NCI-H1105 treated with DMSO at 0.1 percent for 48 hours (cell line): Measurements from ENCODE around the gene UBASH3B.
A peak's percentile ranks its signal among the peaks of the same experiment; 100 is the strongest.

ENCODE experiments used
- DNase-seq: peaks from one replicate; lab custom pipeline; 2025; lab: John Stamatoyannopoulos, UW

UBASH3B gene

DNA sequence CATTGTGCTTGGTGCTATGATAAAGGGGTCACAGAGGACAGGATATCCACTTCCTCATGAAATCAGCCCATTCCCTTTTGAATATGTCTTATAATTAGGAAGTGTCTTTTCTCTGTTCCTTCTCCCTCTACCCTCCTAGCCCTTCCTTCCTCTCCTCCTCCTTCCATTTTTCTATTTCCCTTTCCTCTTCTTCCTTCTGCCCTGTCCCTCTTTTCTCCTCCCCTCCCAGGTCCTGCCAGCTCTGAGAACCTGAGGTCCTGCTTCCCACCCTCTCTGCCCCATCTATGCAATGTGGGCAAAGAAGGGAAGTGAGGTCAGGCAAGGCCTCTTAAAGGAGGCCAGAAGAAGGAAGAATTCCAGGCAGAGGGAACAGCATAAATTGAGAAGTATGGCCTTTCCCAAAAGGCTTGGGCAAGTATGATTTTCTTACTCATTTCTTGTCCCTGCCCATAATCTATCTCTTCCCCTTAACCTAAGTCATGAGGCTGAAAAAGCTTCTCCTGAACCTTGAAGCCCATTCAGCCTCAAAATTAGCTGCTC, 7.7 kb upstream of the UBASH3B start:
- no peak for DNase-seq

DNA sequence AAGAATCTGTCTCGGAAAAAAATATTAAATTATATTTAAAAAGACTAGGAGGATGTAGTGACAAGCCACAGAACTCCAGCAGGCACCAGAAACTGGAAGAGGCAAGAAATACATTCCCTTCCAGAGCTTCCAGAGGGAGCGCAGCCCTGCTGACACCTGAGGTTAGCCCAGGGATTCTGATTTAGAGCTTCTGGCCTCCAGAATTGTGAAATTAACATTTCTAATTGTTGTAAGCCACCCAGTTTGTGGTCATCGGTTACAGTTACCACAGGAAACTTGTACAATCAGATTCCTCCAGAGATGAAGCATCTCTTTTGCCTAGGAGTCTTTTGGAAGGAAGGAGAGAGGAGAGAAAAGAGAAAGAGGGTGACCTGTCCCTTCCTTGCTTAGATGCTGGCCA, 6.4 kb upstream of the UBASH3B start:
- DNase-seq: no peak

DNA sequence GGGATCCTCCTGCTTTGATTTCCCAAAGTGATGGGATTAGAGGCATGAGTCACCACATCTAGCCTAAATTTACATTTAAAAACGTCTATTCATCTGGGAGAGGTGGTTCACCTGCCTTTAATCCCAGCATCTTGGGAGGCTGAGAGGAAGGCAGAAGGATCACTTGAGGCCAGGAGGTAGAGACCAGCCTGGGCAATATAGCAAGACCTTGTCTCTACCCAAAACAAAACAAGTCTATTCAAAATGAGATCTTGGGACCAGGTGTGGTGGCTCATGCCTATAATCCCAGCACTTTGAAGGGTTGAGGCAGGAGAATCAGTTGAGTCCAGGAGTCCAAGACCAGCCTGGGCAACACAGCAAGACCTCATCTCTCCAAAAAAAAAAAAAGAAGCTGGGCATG, 4.9 kb upstream of the UBASH3B start:
- no peak for DNase-seq

DNA sequence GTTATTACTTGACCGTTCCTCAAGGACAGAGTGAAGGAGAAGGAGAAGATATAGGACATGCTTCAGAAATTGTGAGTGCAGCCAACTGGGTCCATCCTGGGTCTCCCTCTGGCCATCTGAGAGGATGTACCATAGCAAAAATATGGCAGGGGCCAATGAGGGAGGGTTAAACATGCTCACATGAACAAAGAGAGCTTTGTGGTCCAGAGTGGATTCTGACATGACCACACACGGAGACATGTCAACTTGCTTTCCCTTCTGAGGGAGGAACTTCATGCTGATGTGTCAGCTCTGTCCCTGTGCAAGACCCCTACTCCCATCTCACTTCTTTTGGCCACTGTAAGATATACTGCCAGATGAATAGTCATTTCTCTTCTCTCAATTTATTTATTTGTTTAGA, 3.0 kb upstream of the UBASH3B start:
- DNase-seq: no peak

DNA sequence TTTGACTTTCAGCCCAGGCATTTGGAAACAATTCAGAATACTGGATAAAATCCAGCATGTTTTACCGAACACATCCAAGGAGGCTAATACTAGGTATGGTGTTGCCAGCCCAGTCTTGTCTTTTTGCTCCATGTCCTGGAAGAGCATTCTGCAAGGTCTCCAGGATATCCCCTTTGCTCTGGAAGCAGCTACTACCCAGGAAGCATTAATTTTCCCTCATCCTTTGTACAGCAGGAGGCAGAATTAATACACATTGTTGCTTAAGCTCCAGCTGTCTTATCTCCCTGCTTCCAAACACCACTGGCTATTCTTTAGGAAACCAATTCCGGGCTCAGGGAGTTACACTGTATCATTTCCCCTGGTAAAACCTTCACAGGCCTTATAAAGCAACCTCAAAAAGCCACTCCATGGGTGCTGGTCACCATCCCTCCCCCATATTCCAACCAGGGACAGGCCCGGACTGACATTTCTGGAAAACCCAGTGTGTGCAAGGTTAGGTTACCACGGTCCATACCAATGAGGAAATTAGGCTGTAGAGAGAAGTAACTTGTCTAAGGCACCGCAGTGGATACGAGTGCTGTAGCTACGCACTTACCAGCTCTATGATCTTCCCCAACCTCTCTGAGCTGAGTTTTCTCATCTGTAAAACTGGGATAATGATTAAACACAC, 1.5 kb upstream of the UBASH3B start:
- no peak for DNase-seq

DNA sequence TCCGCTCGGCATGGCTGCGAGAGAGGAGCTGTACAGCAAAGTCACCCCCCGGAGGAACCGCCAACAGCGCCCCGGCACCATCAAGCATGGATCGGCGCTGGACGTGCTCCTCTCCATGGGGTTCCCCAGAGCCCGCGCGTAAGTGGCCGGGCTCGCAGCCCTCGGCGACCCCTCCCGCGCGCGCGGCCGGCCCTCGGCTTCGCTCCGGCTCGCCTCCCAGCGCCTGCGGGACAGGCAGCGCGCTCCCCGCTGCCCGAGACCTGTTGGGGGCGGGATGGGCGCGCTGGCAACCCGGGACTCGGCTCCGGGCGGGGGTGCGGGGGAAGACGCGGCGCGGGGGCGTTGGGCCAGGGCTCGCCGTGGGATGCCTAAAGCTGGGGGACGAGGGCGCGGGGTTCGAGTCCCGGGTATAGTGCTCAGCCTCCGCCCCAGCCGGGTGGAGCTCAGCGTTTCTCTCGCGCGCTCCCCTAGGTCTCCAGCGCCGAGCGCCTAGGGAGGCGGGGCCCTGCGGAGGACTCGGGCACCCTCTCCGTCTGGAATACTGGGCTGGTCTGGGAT, 630 bp downstream of the UBASH3B start:
- DNase-seq: peak; percentile 48

DNA sequence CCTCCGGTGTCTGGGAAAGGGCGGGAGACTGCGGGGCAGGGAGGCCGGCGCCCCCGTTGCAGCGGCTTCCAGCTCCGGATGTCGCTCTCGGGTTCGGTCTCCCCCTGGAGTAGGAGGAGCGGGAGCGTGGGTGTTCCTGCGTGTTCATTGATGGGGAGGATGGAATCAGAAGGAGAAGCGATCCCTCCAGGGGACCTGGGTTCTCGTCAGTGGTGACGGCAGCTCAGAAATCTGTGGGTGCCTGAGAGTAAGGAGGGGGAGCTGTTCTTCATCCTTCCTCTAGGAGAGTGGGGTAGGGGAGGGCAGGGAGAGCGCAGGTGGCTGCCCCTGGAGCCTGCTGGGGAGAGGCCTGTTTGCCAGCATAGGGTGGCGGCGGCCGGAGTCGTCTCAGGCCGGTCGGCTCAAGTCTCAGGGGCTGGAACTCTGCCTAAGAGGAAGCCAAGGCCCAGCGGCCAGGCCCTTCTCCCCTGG, 1.1 kb downstream of the UBASH3B start:
- peak; percentile 42 for DNase-seq

DNA sequence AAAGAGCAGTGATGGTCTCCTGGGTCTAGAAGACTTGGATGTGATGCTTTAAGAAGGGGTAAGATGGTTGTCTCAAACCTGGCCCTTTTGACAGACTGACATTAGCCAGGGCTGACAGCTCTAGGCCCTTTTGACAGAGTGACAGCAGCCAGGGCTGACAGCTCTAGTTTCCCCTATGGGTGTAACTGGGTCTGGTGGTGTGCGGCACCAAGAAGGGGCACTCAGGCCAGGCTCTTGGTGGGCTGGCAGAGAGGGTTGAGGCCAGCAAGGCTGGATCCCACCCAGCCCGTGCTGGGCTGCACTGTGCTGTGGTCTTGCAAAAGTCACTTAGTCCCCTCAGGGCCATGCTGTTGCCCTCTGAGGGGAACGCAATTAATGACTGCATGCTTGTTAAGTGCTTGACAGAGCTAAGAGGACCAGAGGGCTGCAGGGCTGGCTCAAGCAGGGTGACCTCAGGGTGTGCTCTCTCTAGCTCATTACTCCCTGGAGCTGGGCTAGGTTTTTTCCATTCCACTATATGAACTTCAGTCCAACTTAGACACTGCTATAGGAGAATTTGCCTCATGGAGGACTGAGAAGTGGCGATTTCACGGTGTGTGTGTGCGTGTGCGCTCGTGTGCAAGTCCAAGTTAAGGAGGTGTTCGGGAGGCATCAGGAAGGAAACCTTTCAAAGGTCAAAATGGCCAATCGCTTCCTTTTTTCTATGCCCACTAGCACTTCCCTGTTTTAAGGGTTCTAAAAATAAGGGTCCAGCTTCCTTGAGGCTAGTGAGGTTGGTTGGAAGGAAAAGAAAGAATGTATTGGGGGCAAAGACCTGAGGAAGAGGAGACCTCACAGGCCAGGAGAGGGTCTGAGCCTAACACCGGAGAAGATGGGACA, 4.4 kb downstream of the UBASH3B start:
- DNase-seq: no peak

DNA sequence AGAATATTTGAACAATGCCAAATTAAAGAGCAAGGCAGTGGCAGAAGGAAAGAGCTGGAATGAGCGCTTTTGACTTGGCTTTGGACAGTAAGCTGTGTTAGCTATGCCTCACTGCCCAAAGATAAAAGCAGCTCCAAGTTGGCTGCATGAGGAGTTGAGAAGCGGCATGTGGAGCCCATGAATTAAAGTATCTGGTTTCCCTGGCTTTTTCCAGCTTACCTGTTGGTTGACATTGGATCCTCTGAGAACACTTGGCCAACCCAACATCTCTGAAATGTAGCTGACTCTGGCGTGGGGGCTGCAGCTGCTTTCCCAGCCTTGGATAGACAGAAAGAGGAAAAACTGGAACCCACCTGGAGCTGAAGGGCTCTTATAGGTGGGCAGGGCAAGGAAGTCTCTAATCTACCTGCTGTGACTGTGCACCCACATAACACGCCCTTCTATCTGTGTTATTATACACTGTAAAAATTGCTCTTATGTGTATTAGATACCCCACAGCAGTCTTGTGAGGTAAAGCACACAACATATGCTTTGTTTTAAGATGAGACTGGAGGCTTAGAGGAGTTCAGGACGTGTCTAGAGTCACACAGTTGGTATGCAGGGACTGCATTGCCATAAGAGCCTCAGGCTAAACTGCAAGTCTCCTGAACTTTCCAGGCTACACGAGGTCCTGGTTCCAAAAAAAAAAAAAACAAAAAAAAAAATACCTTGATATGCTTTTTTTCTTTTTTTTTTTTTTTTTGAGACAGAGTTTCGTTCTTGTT, 5.8 kb downstream of the UBASH3B start:
- DNase-seq: peak; percentile 98

DNA sequence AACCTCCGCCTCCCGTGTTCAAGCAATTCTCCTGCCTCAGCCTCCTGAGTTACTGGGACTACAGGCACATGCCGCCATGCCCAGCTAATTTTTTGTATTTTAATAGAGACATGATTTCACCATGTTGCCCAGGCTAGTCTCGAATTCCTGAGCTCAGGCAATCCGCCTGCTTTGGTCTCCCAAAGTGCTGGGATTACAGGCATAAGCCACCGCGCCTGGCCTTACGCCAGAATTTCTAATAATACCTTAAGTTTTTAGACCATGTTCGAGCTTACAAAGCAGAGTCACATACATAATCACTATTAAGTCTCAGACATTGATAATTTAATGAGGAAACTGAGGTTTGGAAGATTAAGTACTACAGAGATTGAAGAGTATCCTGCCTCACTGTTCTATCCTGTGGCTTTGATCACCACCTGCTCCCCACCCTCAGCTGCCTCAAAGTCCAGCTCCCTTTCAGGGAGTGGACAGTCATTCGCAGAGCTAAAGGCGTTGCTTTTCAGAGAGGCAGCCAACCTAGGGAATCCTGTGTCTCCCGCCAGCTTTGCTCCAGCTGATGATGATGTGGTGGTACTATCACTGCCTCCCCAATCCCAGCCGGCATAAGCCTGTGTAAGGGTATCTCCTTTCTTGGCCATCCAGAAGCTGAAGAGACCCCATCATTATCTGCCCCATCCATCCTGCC, 7.7 kb downstream of the UBASH3B start:
- no peak for DNase-seq

DNA sequence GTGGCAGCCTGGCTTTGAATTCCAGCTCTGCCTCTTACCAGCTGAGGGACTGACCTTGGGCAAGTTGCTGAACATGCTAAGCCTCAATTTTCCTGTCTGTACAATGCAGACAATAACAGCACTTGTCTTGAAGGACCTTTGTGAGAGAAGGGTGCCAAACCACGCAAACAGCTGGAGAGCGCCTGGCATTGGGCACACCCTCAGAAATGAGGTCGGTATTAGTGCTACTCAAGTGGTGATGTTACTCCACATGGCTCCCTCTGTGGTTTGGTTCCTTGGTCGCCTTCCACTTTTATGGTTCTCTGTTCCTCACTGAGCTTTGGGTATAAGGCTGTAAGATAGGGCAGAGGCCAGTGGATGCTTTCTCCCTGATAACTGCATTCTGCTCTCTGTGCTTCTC, 8.2 kb downstream of the UBASH3B start:
- DNase-seq: peak; percentile 37

DNA sequence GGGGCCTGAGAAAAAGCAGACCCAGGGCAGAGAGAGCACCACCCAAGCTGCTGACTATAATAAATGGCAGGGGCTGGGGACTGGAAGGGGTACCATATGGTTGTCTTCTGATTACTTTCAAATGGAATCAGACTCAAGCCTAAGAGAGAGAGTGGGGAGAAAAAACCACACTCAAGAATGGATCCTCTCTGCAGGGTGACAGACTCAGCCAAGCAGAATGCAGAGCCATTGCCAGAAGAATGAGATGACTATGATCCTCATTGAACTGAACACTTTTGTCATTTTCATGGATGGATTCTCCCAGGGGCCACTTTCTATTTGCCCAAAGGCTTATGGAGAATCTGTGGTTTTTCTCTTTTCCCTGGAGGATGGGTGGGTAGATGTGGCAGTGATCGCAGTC, 8.7 kb downstream of the UBASH3B start:
- DNase-seq: no peak

DNA sequence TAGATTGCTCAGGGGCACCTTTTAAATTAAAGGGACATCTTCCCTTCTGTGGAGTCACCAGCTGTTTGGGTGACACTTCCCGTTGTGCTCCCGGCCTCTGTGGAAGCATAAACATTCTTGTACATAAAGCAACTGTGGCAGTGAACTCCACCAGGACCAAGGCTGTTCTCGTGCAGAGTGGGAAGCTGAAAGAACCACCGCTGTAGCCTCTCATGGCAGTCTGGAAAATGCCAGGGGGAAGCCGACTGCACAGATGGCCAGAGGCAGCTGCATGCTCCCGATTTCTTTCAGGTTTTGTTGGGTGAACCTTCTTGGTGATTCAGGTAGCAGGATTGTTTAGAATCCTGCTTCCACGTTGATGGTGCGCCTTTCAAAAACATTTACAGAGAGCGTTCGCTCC, 10.3 kb downstream of the UBASH3B start:
- DNase-seq: no peak

DNA sequence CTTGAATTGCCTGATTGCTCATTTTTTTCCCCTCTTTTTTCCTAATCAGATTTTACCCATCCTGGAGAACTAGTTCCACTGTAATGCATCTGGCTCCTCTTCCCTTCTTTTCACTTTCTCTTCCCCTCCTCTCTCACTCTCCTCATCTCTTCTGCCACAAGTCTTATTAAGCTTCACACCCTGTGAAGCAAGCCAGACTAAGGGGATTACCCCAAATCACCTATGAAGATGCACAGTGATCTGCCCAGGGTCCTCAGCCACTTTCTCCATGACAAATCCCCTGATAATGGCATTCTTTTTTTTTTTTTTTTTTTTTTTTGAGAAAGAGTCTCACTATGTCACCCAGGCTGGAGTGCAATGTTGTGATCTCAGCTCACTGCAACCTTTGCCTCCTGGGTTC, 11.2 kb downstream of the UBASH3B start:
- DNase-seq: no peak

DNA sequence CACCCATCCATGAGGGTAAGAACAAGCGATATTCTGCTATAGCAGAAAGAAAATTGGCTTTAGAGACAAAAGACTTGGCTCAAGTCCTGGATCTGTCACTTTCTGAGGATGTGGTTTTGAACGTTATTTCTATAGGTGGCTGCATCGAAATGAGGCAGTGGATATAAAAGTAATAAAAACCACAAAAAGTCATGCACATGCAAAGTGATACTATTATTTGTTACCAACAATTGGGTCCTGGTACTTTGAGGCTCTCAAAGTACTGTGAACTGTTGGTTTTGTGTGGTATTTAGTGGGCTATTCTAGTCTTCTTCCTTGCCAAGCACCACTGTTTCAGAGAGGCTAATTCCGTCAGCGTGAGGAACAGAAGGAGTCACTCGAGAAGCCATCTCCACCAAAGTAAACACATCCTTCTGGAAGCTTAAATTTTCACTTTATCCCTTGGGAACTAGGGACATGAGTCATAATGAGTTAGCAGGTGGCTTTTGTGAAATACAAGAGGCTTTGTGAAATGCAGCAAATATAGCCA, 13.1 kb downstream of the UBASH3B start:
- DNase-seq: no peak

DNA sequence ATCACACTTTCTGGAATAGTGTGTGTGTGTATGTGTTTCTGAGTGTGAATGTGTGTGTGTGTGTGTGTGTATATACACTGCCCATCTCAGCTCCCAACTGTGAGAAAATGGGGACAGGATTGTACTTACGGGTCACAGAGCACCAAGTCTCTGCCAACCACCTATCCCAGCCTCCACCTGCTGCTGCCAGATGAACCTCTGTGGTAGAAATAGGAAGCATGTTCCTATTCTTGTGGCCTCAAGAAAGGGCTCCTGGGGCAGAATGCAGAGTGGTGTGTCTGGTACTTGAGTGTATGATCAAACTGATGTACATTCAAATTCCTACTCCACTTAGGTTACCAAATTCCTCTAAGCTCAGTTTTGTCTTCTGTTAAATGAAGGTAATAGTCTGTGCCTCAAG, 14.6 kb downstream of the UBASH3B start:
- DNase-seq: no peak

DNA sequence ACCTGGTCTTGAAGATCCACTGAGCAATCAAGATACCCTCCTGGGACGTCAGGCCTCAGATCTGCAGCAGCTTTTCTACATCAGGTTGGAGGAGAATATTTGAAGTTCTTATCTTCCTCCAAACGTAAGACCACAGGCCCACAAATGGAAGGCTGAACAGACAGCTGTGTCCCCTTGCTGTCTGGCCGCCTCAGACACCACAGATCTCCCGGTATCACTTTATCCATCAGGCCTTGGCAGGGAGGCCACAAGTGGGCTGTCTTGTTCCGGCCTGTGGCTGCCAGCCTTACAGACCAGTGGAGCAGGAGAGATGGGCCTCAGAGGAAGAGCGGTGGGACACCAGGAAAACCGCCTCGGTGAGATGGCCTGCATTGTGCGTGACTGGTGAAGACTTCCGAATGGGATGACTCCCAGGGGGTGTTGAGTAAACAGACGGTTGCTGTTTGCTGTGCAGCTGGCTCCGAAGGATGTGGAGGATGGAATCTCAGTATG, 15.9 kb downstream of the UBASH3B start:
- DNase-seq: no peak

DNA sequence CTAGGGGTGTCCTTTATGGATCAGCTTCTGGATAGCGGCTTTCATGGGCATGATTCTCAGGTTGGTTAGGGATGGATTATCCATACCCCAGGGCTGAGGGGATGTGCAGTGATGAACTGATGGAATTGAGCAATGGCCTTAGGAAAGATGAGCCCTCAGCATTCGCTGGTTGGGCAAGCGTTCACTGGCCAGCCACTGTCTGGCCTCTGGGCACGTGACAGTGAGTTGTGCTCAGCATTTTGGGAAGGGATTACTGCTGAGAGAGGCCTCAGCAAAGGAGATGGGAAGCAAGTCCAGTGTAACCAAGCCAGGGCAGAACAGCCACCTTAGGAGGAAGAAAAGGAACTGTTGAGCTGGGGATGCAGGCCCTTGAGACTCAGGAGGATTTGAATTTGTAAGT, 17.4 kb downstream of the UBASH3B start:
- no peak for DNase-seq

DNA sequence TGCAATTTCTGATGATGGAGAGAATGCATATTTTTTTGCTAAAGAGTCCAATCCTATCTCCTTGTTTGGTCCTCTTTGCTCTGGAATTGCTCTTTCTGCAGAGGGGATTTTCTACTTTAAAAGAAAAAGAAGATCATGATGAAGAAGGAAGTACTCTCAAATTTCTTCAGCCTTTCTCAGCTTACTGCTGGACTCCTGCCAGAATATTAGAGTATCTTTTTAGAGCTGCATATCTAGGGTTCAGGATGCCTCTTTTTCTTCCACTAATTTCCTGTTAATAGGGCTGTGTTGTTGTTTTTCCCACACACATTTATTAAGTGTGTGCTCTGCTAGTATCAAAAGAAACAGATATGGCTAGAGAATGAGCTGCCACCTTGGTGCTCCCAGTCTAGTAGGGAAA, 18.2 kb downstream of the UBASH3B start:
- peak; percentile 7 for DNase-seq

DNA sequence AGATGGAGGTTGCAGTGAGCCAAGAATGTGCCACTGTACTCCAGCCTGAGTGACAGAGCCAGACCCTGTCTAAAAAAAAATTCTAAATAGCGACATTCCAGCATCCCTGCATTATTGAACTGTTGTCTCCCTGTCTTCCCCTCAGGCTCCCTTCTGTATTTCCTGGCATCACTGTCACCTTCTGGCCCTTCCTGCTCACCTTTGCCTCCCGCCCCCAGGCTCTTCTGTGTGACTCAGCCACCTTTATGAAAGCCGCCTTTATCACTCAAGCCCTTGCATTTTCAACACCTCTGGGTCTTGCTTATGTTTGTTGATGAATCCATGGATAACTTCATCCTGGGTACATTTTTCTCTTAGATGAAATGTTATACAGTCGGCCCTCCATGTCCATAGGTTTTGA, 21.1 kb downstream of the UBASH3B start:
- DNase-seq: no peak

DNA sequence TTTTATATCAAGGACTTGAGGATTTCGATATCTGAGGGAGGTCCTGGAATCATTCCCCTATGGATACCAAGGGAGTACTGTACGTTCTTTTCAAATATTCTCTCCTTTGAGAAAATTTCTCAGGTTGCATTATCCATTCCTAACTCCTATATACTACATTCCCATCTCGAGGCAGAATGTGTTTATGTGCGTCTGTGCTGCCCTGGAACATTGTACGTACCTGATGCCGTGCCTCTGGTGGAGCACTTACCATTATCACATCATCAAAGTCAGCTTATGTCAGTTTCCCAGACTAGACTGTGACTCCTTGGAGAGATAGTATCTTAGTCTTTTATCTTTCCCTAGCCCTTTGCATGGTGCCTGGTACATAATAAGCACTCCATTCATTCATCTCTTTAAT, 21.7 kb downstream of the UBASH3B start:
- no peak for DNase-seq
